ENCODE data around the gene SCAP. TPM values are rescaled to one million over a fixed set of nuclear protein-coding genes. Genes with fewer than 3 reads are reported as not detected.

The SCAP gene
- total RNA-seq, 1 experiment from 2014 or later, result 115 TPM

- TF ChIP-seq RELA (CRISPR knock-in tag; IDR thresholded peaks at IDR 0.05; ENCODE audit: borderline replicate concordance) (no peak), TEAD1 (CRISPR knock-in tag; IDR thresholded peaks at IDR 0.05) (no peak), ELF4 (CRISPR knock-in tag; IDR thresholded peaks at IDR 0.05; ENCODE audit: low read depth) (no peak), MLX (CRISPR knock-in tag; IDR thresholded peaks at IDR 0.05) (no peak), E2F5 (CRISPR knock-in tag; IDR thresholded peaks at IDR 0.05) (no peak), GABPB1 (CRISPR knock-in tag; IDR thresholded peaks at IDR 0.05) (no peak), GRHL2 (CRISPR knock-in tag; IDR thresholded peaks at IDR 0.05; ENCODE audit: insufficient replicate concordance, severe bottlenecking) (no peak), ZNF219 (CRISPR knock-in tag; IDR thresholded peaks at IDR 0.05; ENCODE audit: borderline replicate concordance) (no peak), CREM (CRISPR knock-in tag; IDR thresholded peaks at IDR 0.05) (no peak), CDX4 (CRISPR knock-in tag; IDR thresholded peaks at IDR 0.05; ENCODE audit: borderline replicate concordance) (no peak), ZNF425 (CRISPR knock-in tag; conservative IDR thresholded peaks at IDR 0.05) (no peak), ZNF423 (CRISPR knock-in tag; IDR thresholded peaks at IDR 0.05) (no peak), HMGXB4 (CRISPR knock-in tag; IDR thresholded peaks at IDR 0.05) (no peak), ERG (CRISPR knock-in tag; IDR thresholded peaks at IDR 0.05) (no peak), TP53 (CRISPR knock-in tag; IDR thresholded peaks at IDR 0.05) (no peak), PREB (CRISPR knock-in tag; IDR thresholded peaks at IDR 0.05; ENCODE audit: borderline replicate concordance) (no peak), ZMAT4 (CRISPR knock-in tag; IDR thresholded peaks at IDR 0.05) (no peak), NR2C2 (CRISPR knock-in tag; IDR thresholded peaks at IDR 0.05) (no peak), SMAD3 (CRISPR knock-in tag; IDR thresholded peaks at IDR 0.05; ENCODE audit: borderline replicate concordance) (no peak), FOXJ3 (CRISPR knock-in tag; IDR thresholded peaks at IDR 0.05; ENCODE audit: borderline replicate concordance) (no peak)
- Mint-ChIP-seq H3K4me3 (no peak overlapping the region), H3K4me1 (no peaks in the 10 kb centered on the region), H3K27me3 (ENCODE audit: low read depth) (no peaks in the 10 kb centered on the region), H3K27ac (no peak overlapping the region), H3K9me3 (no peaks in the 10 kb centered on the region), H3K36me3 (peaks cover 20% of the 10 kb centered on the region)
- DNase-seq (ENCODE audit: low spot score), result no peak
- CTCF ChIA-PET, result interaction anchor here (0.5 to 2.2 kb wide), 10 partner anchors 9 to 404 kb away, joined by 3 to 20 read pairs (median 3); partner anchors contain the start of gene PTPN23
- no peak for ATAC-seq
- POLR2A ChIA-PET, result no interaction called here
These were observed 68.5 kb downstream of the SCAP start for GRCh38 chr3:47407237-47407636.
